Erythroblast (primary cell): ENCODE data around the gene AGBL4.

Experiments used
- GATA1 ChIP-seq: IDR thresholded peaks from 2 replicates; pipeline ENCODE4 v1.6.1; 2011; ENCODE audit warnings: low read depth, mild to moderate bottlenecking, control low read depth, low read length, moderate library complexity
- POLR2A ChIP-seq: IDR thresholded peaks from 2 replicates; pipeline ENCODE4 v1.6.1; 2011; ENCODE audit warnings: mild to moderate bottlenecking, low read length

DNA sequence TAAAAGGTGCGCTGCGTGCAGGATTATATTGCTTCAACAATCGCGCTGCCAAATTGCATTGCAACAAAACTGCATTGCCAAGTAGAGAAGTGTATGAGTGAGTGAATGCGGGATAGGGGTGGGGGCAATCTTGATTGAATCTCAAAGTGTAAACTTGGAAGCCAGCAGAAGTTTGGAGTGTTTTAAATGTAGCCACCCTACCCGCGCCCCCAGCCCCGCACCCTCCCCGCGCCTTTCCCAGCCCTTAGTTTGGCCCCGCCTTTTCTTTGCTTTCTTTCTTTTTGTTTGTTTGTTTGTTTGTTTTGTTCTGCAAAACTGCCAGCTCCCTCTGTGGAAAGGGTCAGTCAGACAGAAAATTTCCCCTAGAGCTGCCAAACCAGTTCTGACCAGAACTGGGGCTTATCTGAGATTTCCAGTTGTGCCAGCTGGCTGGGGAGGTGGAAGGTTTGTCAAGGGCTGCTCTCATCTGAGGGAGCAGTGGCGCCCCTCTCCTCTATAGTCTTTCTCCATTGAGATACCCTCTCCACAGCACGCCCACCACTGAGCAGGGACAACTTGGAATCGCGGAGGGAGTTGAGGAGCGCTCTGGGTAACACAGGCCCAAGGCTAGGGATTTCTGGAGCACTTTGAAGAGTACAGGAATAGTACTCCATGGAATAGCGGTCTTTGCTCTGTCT, 1246.4 kb downstream of the AGBL4 start:
- TF ChIP-seq POLR2A (no peak), GATA1 (no peak)
